NCI-H1694 (cell line): ENCODE measurements around the gene RAC2.
"Not testable (repeated sequence)": the region's sequence is repeated elsewhere in the genome, so short reads cannot be mapped to it uniquely, and the experiment has no call there.

ENCODE experiments used
- DNase-seq: peaks from one replicate; lab custom pipeline; 2025; lab: John Stamatoyannopoulos, UW

Gene RAC2

DNA sequence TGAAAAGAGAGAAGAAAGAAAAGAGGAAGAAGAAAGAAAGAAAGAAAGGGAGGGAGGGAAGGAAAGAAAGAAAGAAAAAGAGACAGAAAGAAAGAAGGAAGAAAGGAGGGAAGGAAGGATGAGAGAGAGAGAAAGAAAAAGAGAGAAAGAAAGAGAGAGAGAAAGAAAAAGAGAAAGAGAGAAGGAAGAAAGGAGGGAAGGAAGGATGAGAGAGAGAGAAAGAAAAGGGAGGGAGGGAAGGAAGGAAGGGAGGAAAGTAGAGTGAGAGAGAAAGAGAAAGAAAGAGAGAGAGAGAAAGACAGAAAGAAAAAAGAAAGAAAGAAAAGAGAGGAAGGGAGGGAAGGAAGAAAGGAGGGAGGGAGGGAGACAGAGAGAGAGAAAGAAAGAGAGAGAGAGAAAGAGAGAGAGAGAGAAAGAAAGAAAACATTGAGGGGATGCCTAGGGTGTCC lies 11.5 kb upstream of the RAC2 start:
- no peak for DNase-seq

DNA sequence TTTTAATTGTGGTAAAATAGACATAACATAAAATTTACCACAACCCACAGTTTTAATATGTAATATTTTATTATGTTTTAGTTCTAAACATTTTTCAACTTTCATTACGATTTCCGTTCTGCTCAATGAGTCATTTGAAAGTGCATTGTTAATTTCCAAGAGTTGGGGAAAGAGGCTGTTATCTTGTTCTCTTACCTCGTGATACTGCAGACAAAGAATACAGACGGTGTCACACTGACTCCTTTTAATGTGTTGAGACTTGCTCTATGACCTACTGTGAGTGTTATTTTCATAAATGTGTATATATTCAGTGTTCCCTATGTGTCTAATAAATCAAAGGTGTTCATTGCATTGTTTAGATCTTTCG lies 10.8 kb upstream of the RAC2 start:
- no peak for DNase-seq

DNA sequence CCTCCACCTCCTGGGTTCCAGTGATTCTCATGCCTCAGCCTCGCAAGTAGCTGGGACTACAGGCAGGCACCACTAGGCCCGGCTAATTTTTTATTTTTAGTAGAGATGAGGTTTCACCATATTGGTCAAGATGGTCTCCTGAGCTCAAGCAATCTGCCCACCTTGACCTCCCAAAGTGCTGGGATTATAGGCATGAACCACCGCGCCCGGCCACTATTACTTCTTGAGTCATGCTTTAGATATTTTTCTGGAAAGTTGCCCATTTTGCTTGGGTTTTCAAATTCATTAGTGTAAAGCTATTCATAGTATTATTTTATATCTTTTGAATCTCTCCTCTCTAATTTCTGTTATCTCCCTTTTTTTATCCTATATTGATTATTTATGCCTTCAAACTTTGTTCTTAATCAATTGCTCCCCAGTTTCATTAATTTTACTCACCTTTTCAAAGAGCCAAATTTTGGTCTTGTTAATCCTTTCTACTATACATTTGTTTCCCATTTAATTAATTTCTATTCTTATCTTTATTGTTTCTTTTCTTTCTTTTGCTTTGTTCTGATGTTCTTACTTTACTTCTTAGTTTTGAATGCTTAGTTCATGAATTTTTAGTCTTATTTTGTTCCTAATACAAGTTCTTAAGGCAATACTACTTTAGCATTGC lies 10.3 kb upstream of the RAC2 start:
- no peak for DNase-seq

DNA sequence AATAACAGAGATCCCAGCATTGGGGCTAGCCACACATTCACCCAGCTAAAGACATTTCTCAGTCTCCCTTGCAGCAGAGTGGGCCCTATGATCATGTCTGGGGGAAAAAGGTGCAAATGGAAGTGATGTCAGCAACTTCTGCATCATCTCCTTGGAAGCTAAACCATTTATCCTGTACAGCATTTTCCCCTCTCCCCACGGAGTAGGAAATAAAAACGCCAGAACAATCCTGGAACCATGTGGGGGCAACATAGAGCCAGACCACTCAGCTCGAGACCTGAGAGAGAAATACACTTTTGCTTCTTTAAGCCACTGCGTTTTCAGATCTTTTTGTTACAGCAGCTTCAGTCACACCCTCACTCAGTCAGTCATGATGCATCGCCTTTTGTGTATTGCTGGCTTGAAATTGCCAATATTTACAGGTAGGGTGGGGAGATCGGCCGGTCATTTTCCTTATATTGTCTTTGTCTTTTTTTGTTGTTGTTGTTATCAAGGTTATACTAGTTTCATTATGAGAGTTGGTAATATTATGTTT lies 9.1 kb upstream of the RAC2 start:
- no peak for DNase-seq

DNA sequence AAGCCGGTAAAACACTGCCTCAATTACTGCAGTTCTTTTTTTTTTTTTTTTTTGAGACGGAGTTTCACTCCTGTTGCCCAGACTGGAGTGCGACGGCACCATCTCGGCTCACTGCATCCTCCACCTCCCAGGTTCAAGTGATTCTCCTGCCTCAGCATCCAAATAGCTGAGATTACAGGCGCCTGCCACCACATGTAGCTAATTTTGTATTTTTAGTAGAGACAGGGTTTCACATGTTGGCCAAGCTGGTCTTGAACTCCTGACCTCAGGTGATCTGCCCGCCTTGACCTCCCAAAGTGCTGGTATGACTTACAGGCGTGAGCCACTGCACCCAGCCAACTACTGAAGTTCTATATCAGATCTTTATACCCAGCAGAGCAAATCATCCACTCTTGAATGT lies 7.8 kb upstream of the RAC2 start:
- DNase-seq = not testable (repeated sequence)

DNA sequence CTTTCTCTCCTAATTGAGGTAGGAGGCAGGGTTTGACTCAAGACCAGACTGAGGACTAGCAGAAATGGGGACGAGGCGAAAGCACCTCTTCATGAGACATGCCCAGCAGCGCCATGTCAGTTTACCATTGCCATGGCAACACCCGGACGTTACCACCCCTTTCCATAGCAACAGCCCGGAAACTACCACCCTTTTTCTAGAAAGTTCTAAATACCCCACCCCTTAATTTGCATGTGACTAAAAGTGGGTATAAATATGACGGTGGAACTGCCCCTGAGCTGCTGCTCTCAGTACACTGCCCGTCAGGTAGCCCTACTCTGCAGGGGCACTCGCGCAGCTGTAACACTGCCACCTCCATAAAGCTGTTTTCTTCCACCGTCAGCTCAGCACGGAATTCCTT lies 5.9 kb upstream of the RAC2 start:
- no peak for DNase-seq

DNA sequence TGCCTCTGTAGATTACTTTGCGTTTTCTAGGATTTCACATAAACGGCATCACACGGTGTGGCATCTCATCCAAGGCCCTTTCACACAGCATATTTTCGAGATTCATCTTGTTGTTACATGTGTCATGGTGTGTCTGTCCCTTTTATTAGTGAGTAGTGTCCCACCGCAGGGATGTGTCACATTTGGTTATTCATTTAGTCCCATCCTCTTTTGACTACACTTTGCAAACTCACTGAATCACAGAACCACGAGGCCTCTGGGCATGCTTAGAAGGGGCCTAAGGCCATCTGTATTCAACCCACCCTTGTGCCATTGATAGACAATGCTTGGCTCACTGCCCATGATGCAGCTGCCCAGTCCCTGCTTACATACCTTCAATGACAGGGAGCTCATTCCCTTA lies 4.2 kb upstream of the RAC2 start:
- no peak for DNase-seq

DNA sequence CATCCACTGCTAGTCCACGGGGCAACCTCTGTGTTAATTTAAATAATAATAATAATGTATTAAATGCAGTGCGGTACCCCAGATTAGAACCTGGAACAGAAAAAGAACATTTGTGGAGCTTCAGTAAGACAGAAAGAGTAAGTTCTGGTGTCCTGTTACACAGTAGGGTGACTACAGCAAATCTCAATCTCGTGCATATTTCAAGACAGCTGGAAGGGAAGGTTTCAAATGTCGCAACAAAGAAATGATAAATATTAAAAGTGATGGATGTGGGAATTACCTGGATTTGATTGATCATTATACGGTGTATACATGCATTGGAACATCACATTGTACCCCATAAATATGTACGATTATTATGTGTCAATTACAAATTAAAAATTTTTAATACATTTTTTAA lies 1.7 kb upstream of the RAC2 start:
- no peak for DNase-seq

DNA sequence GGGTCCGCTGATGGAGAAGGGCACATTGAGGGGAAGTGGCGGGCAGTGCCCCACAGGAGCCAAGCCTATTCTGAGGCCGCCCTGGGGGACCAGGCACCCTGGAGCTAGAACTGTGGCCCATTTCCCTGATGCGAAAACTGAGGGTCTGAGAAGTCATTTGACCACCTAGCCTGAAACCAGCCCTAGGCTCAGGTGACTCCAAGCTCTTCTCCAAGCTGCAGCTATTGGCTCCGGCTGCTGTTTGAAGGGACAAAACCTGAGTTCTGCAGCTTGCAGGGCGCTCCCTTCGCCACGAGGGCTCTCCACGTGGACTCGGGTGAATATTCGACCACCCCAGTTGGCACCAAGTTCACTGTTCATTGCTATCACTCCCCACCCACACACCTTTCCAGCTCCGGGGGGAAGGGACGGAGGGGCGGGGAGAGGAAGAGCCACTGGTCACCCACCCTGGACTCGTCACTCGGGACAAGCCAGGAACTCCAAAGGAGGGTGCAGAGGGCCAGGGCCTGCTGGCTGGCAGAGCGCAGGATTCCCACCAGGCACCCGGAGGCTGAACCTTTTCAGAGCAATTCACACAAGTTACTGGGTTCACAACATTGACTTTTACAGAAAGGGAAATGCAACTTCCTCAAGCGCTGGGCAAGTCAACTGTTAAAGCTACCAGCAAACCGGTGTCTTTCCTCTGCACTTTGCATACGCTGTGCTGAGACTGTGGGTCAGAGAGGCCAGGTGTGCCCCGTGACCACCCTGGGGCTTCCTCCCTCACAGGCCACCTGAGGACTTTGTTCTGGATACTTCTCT lies 1.1 kb upstream of the RAC2 start:
- DNase-seq = no peak

DNA sequence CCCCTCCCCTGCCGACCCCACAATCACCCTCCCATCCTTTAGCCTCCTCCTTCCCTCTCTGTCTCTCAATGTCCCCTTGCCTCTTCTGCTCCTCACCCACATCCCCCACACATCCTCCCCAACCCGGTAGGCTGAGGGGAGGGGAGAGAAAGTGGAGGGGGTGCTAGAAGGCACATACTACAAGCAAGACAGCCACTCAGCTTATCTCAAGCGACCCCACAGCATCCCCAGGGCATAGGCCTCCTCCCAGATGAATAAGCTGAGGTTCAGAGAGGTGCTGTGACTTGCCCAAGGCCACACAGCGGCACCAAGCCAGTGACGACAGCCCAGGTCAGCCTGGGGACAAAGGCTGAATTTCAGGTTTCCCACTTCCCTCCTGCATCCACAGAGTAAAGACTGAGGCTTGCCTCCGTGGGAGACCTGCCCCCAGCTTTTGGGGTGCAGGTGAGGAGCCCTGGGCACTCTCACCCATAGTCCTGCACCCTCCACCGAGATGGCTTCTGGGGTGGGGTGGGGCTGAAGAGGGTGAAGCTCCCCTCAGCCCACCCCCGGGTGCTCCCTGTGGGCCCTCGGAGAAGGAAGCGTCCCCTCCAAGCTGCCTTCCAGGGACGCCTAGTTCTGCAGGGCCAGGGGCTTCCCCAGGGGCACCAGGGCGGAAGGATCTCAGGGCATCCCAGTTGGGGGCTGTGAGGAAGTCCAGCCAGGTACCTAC lies 511 bp downstream of the RAC2 start:
- DNase-seq = no peak

DNA sequence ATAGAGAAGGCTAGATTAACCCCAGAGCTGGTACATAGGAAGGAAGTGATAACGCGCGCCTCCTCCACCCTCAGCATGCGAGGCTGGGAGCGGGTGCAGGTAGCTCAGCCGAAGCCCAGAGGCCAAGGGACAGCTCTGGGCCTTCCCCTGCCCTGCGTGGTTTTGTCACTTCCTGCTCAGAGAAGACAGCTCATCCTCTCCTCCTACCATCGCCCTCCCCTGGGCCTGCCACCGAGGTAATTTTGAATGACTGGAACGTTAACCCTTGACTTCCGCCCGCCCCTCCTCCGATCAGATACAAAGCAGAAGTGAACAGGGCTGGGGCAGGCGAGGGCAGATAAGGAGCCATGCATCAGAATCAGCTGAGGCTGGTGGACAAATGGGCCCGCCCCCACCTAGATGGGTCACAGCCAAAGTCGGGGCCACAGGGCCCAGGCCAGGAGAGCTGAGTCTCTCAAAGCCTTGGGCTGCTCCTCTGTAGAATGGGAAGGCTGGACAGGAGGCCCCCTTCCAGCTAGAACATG lies 1.6 kb downstream of the RAC2 start:
- DNase-seq = no peak

DNA sequence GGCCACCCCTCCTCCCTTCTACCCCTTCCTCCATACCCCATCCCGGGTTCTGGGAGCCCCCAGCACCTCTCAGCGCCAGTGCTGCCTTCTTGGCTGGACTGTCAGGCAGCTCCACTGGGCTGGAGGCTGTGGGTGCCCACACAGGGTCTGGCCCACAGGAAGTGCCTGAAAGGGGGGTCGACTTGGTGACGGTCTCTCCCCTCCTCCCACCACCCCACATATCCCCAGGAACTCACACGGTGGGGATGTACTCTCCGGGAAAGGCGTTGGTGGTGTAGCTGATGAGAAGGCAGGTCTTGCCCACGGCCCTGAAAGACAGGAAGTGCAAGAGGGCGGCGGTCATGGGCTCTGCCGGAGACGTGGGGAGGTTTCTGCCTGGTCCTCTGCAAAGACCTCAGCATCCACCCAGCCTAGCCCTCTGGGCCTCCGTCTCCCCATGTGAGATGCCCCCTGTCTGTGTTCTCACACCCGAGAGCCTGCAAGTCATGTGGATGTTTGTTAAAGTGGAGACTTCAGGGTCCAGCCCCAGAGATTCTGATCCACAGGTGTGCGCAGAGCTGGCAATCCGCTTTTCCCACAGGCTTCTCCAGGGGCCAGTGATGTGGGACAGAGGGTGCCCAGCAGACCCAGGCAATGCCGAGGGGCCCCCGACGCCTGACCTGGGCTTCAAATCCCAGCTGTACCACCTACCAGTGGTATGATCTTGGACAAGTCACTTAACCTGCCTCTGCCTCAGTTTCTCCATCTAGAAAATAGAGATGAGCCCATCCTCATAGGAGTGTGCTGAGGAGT lies 2.5 kb downstream of the RAC2 start:
- no peak for DNase-seq

DNA sequence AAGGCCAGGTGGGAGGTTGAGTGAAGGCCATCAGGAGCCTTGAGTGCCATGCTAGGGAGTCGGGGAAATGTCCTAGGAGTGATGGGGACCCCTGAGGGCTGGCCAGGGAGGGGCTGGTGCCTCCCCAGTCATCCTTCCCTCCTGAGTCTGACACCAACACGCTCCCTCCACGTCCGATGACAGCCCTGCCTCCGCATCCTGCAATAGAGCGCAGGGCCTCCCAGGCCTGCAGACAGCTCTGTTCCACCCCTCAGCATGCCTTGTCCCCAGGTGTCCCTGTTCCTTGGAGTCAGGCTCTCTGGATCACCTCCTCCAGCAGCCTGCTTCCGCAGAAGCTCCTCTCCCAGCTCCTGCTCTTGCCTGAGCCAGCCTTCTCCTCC lies 3.1 kb downstream of the RAC2 start:
- no peak for DNase-seq

DNA sequence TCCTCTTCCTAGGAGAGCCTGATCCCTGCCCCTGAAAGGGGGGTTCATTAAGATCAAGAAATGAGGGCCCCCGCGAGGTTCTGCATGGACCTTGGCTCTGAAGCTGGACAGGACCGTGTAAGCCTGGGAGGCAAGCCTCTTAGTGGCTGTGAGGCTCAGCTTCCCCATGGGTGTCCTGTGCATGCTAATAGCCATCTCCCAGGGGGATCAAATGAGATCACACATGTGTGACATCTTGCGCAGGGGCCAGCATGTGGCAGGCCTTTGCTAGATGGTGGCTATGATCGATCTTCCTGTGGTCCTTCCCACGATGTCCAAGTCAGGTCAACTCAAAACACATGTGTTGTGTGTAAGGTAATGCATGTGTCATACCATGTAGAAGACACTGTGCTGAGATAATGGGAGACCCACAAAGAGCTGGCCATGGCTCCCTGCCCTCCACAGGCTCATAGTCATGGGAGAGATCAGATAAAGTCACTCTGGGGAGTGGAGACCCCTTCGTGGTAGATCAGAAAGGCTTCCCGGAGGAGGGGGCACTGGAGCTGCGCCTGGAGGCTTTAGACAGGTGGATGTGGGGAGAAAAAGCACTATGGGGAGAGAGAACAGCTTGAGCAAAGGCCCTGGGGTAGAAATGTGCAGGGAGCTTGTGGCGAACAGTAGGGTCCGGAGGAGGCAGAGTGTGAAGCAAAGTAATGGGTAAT lies 3.7 kb downstream of the RAC2 start:
- no peak for DNase-seq

DNA sequence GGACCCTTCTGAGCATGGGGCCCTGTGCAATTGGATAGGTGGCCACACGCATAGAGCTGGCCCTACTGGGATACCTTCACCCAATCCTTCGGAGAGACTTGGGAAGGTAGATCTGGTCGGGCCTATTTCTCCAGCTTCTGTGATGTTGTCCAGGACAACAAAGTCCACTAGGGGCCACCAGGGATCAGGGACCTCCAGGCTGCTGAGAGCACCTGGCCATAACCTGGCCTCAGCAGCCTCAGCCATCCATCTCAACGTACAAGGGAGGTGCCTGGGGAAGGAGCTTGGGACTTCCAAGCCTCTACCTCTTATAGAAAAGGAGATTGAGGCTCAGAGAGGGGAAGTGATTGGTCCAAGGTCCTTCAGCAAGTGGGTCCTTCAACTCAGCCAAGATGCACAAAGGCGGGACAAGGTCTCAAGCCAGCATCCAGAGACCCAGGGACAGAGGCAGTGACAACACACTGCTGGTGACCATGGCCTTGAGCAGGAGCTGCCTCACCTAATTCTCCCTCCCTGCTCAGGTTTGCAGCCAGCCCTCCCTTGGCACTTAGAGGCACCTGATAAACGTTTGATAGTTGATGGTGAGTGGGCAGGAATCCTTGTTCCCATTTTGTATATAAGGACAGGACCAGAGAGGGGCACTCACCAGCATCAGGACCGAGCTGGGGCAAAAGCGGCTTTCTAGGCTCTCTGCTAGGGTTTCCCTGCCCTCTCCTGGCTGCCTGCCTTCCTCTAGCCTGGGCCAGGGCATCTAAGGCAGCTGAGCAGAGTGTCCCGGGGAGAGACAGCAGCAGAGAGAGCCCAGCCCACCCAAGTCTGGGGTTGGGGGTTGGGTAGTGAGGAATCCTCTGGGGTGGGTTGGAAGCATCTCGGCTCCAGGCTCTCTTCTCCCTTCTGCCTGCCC lies 4.5 kb downstream of the RAC2 start:
- DNase-seq = no peak

DNA sequence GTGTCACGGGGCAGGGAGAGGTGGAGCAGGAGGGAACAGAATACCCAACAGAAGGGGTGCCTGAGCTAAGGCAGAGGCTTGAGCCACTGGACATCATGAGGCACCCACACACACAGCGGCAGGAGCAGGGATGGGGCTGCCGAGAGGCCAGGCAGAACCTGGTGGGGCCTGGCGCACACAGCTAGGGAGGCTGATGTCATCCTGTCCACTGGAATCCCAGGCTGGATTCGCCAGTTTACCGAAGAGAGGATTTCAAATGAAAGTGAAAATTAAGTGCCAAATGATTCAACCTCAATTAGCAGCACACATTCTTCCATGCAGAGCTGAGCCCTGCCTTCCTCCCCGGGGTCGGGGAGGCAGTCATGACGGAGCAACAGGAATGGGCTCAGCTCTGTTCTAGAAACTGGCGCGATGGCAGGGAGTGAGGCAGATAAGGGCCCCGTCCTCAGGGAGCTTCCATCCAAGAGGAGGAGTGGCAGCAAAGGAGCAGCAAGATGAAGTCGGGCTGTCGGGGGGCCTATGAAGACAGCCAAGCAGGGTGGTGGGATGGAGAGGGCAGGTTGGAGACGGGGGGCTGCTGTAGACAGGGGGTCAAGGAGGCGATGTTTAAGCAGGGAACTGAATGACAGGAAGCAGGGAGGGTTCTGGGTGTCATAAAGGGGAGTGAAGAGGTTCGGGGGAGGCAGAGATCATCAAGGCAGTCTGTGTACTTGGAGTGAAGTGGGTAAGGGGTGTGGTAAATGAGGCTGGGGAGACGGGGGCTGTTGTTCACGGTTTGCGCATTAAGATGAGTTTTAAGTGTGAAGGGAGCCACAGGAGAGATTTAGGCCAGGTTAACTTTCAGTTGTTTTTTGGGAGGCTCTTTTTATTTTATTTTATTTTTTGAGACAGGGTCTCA lies 6.4 kb downstream of the RAC2 start:
- no peak for DNase-seq

DNA sequence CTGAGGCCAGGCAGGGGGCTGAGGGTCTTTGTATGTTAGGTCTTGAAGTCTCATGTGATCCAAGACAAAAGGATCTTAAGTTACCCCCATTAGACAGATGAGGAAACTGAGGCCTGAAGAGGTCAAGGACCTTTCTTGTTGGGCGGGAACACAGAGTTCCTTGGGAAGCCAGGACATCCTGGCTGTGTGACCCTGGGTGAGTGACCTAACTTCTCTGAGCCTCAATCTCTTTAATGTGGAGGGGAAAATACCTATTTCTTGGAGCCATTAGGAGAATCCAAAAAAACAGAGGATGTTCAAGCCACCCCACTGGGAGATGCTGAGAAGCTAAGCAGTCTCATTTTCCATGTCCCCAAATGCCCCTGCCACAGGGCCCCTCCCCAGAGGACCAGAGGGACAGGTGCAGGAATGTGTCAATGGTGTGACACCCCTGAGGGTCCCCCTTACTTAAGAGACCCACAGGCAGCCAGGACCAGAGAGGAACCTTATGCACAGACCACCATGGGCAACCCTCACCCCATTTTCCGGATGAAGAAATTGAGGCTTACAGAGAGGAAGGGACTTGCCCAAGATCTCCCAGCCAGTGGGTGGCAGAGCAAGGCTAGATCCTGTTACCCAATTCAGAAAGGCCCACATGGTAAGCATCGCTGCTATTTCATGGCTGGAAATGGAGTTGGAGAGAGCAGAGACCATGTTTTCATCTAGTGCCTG lies 8.0 kb downstream of the RAC2 start:
- no peak for DNase-seq
